ENCODE results near the gene GPR31.

The GPR31 gene

GRCh38 chr6:167141667-167142432 lies 15.9 kb downstream of the GPR31 start:
- Histone ChIP-seq H2AFZ (ENCODE audit: low read length) (no peak overlapping the region), H3K4me2 (ENCODE audit: low read depth, low read length) (no peak overlapping the region), H3K9me3 (replicated peaks; ENCODE audit: insufficient read depth, low read length) (no peaks in the 10 kb centered on the region), H3K79me2 (ENCODE audit: low read length) (no peaks in the 10 kb centered on the region), H3K4me1 (ENCODE audit: low read length) (no peaks in the 10 kb centered on the region), H3K9ac (ENCODE audit: low read length) (no peak overlapping the region), H3K9me2 (replicated peaks; ENCODE audit: insufficient read depth, low read length) (no peaks in the 10 kb centered on the region), H3K27ac (ENCODE audit: low read length) (no peak overlapping the region), H3K36me3 (replicated peaks; ENCODE audit: insufficient read depth, low read length) (no peaks in the 10 kb centered on the region), H3K4me3 (ENCODE audit: low read length) (no peak overlapping the region), H3F3A (ENCODE audit: insufficient read depth, low read length) (no peaks in the 10 kb centered on the region), H3K27me3 (replicated peaks; ENCODE audit: insufficient read depth, low read length) (no peaks in the 10 kb centered on the region), H4K20me1 (ENCODE audit: insufficient read depth, low read length) (no peaks in the 10 kb centered on the region)
- peak; percentile 36 for DNase-seq
- TF ChIP-seq EZH2 (optimal IDR thresholded peaks at IDR 0.05; ENCODE audit: low read depth, low read length) = no peak
- TF ChIP-seq, protein P1, sequence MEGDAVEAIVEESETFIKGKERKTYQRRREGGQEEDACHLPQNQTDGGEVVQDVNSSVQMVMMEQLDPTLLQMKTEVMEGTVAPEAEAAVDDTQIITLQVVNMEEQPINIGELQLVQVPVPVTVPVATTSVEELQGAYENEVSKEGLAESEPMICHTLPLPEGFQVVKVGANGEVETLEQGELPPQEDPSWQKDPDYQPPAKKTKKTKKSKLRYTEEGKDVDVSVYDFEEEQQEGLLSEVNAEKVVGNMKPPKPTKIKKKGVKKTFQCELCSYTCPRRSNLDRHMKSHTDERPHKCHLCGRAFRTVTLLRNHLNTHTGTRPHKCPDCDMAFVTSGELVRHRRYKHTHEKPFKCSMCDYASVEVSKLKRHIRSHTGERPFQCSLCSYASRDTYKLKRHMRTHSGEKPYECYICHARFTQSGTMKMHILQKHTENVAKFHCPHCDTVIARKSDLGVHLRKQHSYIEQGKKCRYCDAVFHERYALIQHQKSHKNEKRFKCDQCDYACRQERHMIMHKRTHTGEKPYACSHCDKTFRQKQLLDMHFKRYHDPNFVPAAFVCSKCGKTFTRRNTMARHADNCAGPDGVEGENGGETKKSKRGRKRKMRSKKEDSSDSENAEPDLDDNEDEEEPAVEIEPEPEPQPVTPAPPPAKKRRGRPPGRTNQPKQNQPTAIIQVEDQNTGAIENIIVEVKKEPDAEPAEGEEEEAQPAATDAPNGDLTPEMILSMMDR (IDR thresholded peaks at IDR 0.05; ENCODE audit: low read length) = peak; percentile 73
- TF ChIP-seq EZH2phosphoT487 (IDR thresholded peaks at IDR 0.05; ENCODE audit: low read length) = no peak

DNA sequence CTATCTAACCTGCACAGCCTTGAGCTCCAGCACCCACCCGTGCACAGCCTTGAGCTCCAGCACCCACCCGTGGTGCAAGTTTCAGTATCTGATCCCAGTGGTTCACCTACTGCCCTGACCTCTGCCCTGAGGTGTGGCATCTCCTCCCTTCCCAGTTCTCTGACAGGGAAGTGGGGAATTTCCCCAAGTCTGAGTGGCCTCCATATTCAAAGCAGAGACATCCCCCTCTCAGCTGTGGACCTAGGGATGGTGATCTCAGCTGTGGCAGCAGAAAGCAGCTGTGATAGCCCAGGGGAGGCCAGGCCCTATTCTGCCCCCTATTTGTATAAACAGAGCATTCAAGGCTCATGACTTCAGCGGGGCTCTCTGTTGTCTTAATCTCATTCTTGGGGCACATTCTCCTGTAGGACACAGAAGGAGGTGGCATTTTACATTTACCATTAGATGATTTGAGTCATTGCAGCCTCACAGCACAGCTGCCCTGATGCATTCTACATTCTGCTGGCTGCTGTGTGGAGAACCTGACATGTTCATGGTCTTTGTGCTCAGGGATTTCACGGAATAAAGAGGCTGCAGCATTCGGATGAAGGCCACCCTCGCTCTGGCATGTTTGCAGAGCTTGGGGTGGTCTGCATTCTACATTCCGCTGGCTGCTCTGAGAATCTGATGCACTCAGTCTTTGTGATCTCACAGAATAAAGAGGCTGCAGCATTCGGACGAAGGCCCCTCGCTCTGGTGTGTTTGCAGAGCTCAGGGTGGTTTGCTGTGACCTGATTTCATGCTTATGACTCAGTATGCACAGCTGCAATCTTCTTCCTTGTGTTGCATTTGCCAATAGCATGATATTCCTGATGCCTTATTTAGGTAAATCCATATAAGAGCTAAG lies 16.9 kb downstream of the GPR31 start:
- Histone ChIP-seq H4K20me1 (ENCODE audit: insufficient read depth, low read length) (no peaks in the 10 kb centered on the region), H3K9me3 (replicated peaks; ENCODE audit: insufficient read depth, low read length) (no peaks in the 10 kb centered on the region), H3K36me3 (replicated peaks; ENCODE audit: insufficient read depth, low read length) (no peaks in the 10 kb centered on the region), H3K4me2 (ENCODE audit: low read depth, low read length) (no peak overlapping the region), H3K9me2 (replicated peaks; ENCODE audit: insufficient read depth, low read length) (no peaks in the 10 kb centered on the region), H3K4me1 (ENCODE audit: low read length) (no peaks in the 10 kb centered on the region), H2AFZ (ENCODE audit: low read length) (no peak overlapping the region), H3K9ac (ENCODE audit: low read length) (no peak overlapping the region), H3K27me3 (replicated peaks; ENCODE audit: insufficient read depth, low read length) (no peaks in the 10 kb centered on the region), H3K27ac (ENCODE audit: low read length) (no peak overlapping the region), H3K79me2 (ENCODE audit: low read length) (no peaks in the 10 kb centered on the region), H3K4me3 (ENCODE audit: low read length) (no peak overlapping the region), H3F3A (ENCODE audit: insufficient read depth, low read length) (no peaks in the 10 kb centered on the region)
- TF ChIP-seq EZH2 (optimal IDR thresholded peaks at IDR 0.05; ENCODE audit: low read depth, low read length) (no peak), EZH2phosphoT487 (IDR thresholded peaks at IDR 0.05; ENCODE audit: low read length) (no peak)
- TF ChIP-seq, protein P1 (IDR thresholded peaks at IDR 0.05; ENCODE audit: low read length) = no peak
- DNase-seq = no peak

GRCh38 chr6:167139761-167140160 lies 18.0 kb downstream of the GPR31 start:
- Histone ChIP-seq H3F3A (ENCODE audit: insufficient read depth, low read length) (no peaks in the 10 kb centered on the region), H3K9ac (ENCODE audit: low read length) (no peak overlapping the region), H2AFZ (ENCODE audit: low read length) (no peak overlapping the region), H3K27me3 (replicated peaks; ENCODE audit: insufficient read depth, low read length) (no peaks in the 10 kb centered on the region), H3K27ac (ENCODE audit: low read length) (no peak overlapping the region), H3K79me2 (ENCODE audit: low read length) (no peaks in the 10 kb centered on the region), H4K20me1 (ENCODE audit: insufficient read depth, low read length) (no peaks in the 10 kb centered on the region), H3K36me3 (replicated peaks; ENCODE audit: insufficient read depth, low read length) (no peaks in the 10 kb centered on the region), H3K9me3 (replicated peaks; ENCODE audit: insufficient read depth, low read length) (no peaks in the 10 kb centered on the region), H3K4me1 (ENCODE audit: low read length) (no peaks in the 10 kb centered on the region), H3K9me2 (replicated peaks; ENCODE audit: insufficient read depth, low read length) (no peaks in the 10 kb centered on the region), H3K4me2 (ENCODE audit: low read depth, low read length) (no peak overlapping the region), H3K4me3 (ENCODE audit: low read length) (no peak overlapping the region)
- no peak for TF ChIP-seq EZH2phosphoT487 (IDR thresholded peaks at IDR 0.05; ENCODE audit: low read length)
- TF ChIP-seq EZH2 (optimal IDR thresholded peaks at IDR 0.05; ENCODE audit: low read depth, low read length) = no peak
- no peak for DNase-seq

Data from MM.1S (cell line).